Fibroblast of lung (primary cell): ENCODE data around the gene NT5DC3.

ENCODE experiments used
- CTCF ChIP-seq, 2 donors: IDR thresholded peaks in 1 of 2; conservative IDR thresholded peaks in 1 of 2; 1 replicate in 1 of 2; 2 replicates in 1 of 2; pipeline ENCODE4 v1.5.1; 2011 to 2012; ENCODE audit warnings: low read length in 2 of 2, control low read depth in 1 of 2, inconsistent platforms in 1 of 2, low read depth in 1 of 2, mild to moderate bottlenecking in 1 of 2
- EZH2 ChIP-seq: IDR thresholded peaks from 2 replicates; pipeline ENCODE4 v1.5.1; 2012; ENCODE audit warnings: low read length, control low read depth, mild to moderate bottlenecking; ENCODE audit errors: missing control alignments

GRCh38 chr12:103852498-103852997 lies 11.5 kb upstream of the NT5DC3 start:
- TF ChIP-seq EZH2, result no peak
- no peak for TF ChIP-seq CTCF (conservative IDR thresholded peaks at IDR 0.05 in 1 of 2, IDR thresholded peaks at IDR 0.05 in 1 of 2; ENCODE audit: low read depth in 1 of 2, low read length in 2 of 2)
